ENCODE results near the gene CDK5RAP1. TPM values are rescaled to one million over a fixed set of nuclear protein-coding genes. Genes with fewer than 3 reads are reported as not detected.

Gene CDK5RAP1
- total RNA-seq, 1 experiment from 2014 or later = 56.3 TPM

GRCh38 chr20:33349493-33349892 lies 51.8 kb downstream of the CDK5RAP1 start (continued):
- TF ChIP-seq, protein P1, sequence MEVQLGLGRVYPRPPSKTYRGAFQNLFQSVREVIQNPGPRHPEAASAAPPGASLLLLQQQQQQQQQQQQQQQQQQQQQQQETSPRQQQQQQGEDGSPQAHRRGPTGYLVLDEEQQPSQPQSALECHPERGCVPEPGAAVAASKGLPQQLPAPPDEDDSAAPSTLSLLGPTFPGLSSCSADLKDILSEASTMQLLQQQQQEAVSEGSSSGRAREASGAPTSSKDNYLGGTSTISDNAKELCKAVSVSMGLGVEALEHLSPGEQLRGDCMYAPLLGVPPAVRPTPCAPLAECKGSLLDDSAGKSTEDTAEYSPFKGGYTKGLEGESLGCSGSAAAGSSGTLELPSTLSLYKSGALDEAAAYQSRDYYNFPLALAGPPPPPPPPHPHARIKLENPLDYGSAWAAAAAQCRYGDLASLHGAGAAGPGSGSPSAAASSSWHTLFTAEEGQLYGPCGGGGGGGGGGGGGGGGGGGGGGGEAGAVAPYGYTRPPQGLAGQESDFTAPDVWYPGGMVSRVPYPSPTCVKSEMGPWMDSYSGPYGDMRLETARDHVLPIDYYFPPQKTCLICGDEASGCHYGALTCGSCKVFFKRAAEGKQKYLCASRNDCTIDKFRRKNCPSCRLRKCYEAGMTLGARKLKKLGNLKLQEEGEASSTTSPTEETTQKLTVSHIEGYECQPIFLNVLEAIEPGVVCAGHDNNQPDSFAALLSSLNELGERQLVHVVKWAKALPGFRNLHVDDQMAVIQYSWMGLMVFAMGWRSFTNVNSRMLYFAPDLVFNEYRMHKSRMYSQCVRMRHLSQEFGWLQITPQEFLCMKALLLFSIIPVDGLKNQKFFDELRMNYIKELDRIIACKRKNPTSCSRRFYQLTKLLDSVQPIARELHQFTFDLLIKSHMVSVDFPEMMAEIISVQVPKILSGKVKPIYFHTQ (CRISPR knock-in tag; IDR thresholded peaks at IDR 0.05) = no peak
- TF ChIP-seq, protein P2, sequence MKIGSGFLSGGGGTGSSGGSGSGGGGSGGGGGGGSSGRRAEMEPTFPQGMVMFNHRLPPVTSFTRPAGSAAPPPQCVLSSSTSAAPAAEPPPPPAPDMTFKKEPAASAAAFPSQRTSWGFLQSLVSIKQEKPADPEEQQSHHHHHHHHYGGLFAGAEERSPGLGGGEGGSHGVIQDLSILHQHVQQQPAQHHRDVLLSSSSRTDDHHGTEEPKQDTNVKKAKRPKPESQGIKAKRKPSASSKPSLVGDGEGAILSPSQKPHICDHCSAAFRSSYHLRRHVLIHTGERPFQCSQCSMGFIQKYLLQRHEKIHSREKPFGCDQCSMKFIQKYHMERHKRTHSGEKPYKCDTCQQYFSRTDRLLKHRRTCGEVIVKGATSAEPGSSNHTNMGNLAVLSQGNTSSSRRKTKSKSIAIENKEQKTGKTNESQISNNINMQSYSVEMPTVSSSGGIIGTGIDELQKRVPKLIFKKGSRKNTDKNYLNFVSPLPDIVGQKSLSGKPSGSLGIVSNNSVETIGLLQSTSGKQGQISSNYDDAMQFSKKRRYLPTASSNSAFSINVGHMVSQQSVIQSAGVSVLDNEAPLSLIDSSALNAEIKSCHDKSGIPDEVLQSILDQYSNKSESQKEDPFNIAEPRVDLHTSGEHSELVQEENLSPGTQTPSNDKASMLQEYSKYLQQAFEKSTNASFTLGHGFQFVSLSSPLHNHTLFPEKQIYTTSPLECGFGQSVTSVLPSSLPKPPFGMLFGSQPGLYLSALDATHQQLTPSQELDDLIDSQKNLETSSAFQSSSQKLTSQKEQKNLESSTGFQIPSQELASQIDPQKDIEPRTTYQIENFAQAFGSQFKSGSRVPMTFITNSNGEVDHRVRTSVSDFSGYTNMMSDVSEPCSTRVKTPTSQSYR (CRISPR knock-in tag; IDR thresholded peaks at IDR 0.05) = no peak
- no peak for TF ChIP-seq NR2C2 (CRISPR knock-in tag; IDR thresholded peaks at IDR 0.05)

- H3K4me1 Mint-ChIP-seq = peaks cover 28% of the 10 kb centered on the region
- H3K27ac Mint-ChIP-seq = 0 out of 2 replicates have a peak overlapping the region, but pooled peaks have one; percentile 41
- CTCF ChIA-PET = interaction anchor here (1.1 kb wide), 1 partner anchor 86 kb away, joined by 5 read pairs; no protein-coding TSS in a partner anchor
- peaks cover 10% of the 10 kb centered on the region for H3K36me3 Mint-ChIP-seq
- no peak for DNase-seq (ENCODE audit: low spot score)
- POLR2A ChIA-PET = interaction anchor here (0.6 to 0.7 kb wide), 2 partner anchors 20 to 764 kb away, joined by 3 read pairs; partner anchors contain the start of gene EIF2S2
- H3K4me3 Mint-ChIP-seq = no peak overlapping the region
- no peaks in the 10 kb centered on the region for H3K27me3 Mint-ChIP-seq (ENCODE audit: low read depth)
- peak; percentile 43 for ATAC-seq
- TF ChIP-seq MAX (CRISPR knock-in tag; IDR thresholded peaks at IDR 0.05) (0 out of 2 replicates have a peak, but pooled peaks have one; percentile 24), GRHL2 (CRISPR knock-in tag; IDR thresholded peaks at IDR 0.05; ENCODE audit: insufficient replicate concordance, severe bottlenecking) (no peak), RELA (CRISPR knock-in tag; IDR thresholded peaks at IDR 0.05; ENCODE audit: borderline replicate concordance) (no peak), HMGA2 (CRISPR knock-in tag; IDR thresholded peaks at IDR 0.05) (no peak), FOXK1 (CRISPR knock-in tag; IDR thresholded peaks at IDR 0.05) (no peak), GABPB1 (CRISPR knock-in tag; IDR thresholded peaks at IDR 0.05) (no peak), ETV6 (CRISPR knock-in tag; IDR thresholded peaks at IDR 0.05) (peak; percentile 43), ZBTB43 (CRISPR knock-in tag; IDR thresholded peaks at IDR 0.05) (no peak), ZNF121 (CRISPR knock-in tag; IDR thresholded peaks at IDR 0.05) (0 out of 2 replicates have a peak, but pooled peaks have one; percentile 38)
- TF ChIP-seq, protein P2 (CRISPR knock-in tag; IDR thresholded peaks at IDR 0.05) = no peak
- no peaks in the 10 kb centered on the region for H3K9me3 Mint-ChIP-seq
Observed at GRCh38 chr20:33348136-33348937, 53.0 kb downstream of the CDK5RAP1 start.

Data from WTC11 (cell line).